HCT116 (cell line): ENCODE measurements around the gene TPMT. TPM values are rescaled to one million over a fixed set of nuclear protein-coding genes. Genes with fewer than 3 reads are reported as not detected.

Source experiments
- ATAC-seq: fragments of 200-7000 bp; cut with Tn5 transposase; 2 replicates; pipeline ENCODE4 v1.9.1; 2020; ENCODE audit warnings: mild to moderate bottlenecking, moderate library complexity
- BruUV-seq: library from RNA; stranded (reverse); fragments of 400-500 nt; replicated peaks from 2 replicates; lab custom pipeline; 2021; lab: Mats Ljungman, UMichigan
- CTCF ChIA-PET: fragments of 300-600 bp; sonication (Branson Sonifier 250); formaldehyde crosslinking; loops from one replicate; lab custom pipeline; 2021; ENCODE audit warnings: antibody characterized with exemption; lab: Charles Lee
- POLR2A ChIA-PET: fragments of 300-600, 350-600 bp; sonication (Branson Sonifier 250); formaldehyde crosslinking; loops from one replicate; lab custom pipeline; 2021; ENCODE audit warnings: antibody characterized with exemption; lab: Charles Lee
- RAD21 ChIA-PET, 2 experiments: fragments of 300-600 bp; sonication (Branson Sonifier 250); formaldehyde crosslinking; loops; one replicate each; lab custom pipeline; 2023; ENCODE audit warnings: low total read pairs in 2 of 2; ENCODE audit not compliant: uncharacterized antibody in 2 of 2, unreplicated experiment in 2 of 2, low non-redundant PET in 1 of 2; lab: Charles Lee
- DNase-seq: peaks from one replicate; pipeline ENCODE4 v3.0.0-alpha.2; 2010; ENCODE audit warnings: low read depth, low spot score
- H2AFZ ChIP-seq: fragments of 200-600 bp; shearing (Covaris generic), sonication (generic); 2 replicates; pipeline ENCODE4 v1.6.1; 2017; ENCODE audit warnings: low read depth, mixed run types, mixed read lengths, antibody characterized with exemption, low read length; ENCODE audit not compliant: poor library complexity, severe bottlenecking
- H3K27ac ChIP-seq: 2 replicates; pipeline ENCODE4 v1.5.1; 2012; ENCODE audit warnings: low read depth, low read length
- H3K27me3 ChIP-seq: fragments of 200-600 bp; sonication (generic); 2 replicates; pipeline ENCODE4 v1.6.1; 2016; ENCODE audit warnings: mixed run types, low read length, mixed read lengths; ENCODE audit not compliant: insufficient read depth
- H3K36me3 ChIP-seq, 2 experiments: fragments of 200-500 bp in 1 of 2; fragments of 200-600 bp in 1 of 2; sonication (Bioruptor generic) in 1 of 2; sonication (generic) in 1 of 2; 2 replicates each; pipeline versions ENCODE4 v1.5.1 to v1.6.1; 2014 to 2016; ENCODE audit warnings: low read length in 2 of 2, inconsistent platforms in 1 of 2, mixed read lengths in 1 of 2, mixed run types in 1 of 2; ENCODE audit not compliant: insufficient read depth in 2 of 2, control insufficient read depth in 1 of 2
- H3K4me1 ChIP-seq, 2 experiments: fragments of 200-600 bp in 1 of 2; sonication (generic) in 1 of 2; 2 replicates each; pipeline versions ENCODE4 v1.5.1 to v1.6.1; 2012 to 2017; ENCODE audit warnings: low read length in 2 of 2, inconsistent platforms in 1 of 2, mild to moderate bottlenecking in 1 of 2, mixed read lengths in 1 of 2, mixed run types in 1 of 2, moderate library complexity in 1 of 2; ENCODE audit not compliant: insufficient read depth in 2 of 2, control insufficient read depth in 1 of 2
- H3K4me2 ChIP-seq: fragments of 200-600 bp; sonication (generic); 2 replicates; pipeline ENCODE4 v1.6.1; 2017; ENCODE audit warnings: mixed run types, low read length, mixed read lengths
- H3K4me3 ChIP-seq, 2 experiments: fragments of 200-600 bp in 1 of 2; sonication (generic) in 1 of 2; replicated peaks in 1 of 2; 2 replicates each; pipeline ENCODE4 v1.5.1; 2011 to 2016; ENCODE audit warnings: low read length in 2 of 2, control low read depth in 1 of 2, low read depth in 1 of 2, mild to moderate bottlenecking in 1 of 2, mixed read lengths in 1 of 2, mixed run types in 1 of 2
- H3K79me2 ChIP-seq: fragments of 200-600 bp; sonication (generic); 2 replicates; pipeline ENCODE4 v1.6.1; 2017; ENCODE audit warnings: mild to moderate bottlenecking, mixed run types, low read length, moderate library complexity, mixed read lengths; ENCODE audit not compliant: insufficient read depth
- H3K9ac ChIP-seq: fragments of 200-600 bp; sonication (generic); 2 replicates; pipeline ENCODE4 v1.6.1; 2016; ENCODE audit warnings: low read length, mixed read lengths
- H3K9me2 ChIP-seq: fragments of 200-600 bp; sonication (generic), shearing (Covaris generic); 2 replicates; pipeline ENCODE4 v1.6.1; 2017; ENCODE audit warnings: mixed run types, mild to moderate bottlenecking, moderate library complexity; ENCODE audit not compliant: insufficient read depth
- H3K9me3 ChIP-seq, 2 experiments: fragments of 200-500 bp in 1 of 2; fragments of 200-600 bp in 1 of 2; sonication (Bioruptor generic) in 1 of 2; sonication (generic) in 1 of 2; 2 replicates each; pipeline ENCODE4 v1.6.1; 2014 to 2017; ENCODE audit warnings: low read length in 2 of 2, mixed read lengths in 2 of 2, inconsistent platforms in 1 of 2, low read depth in 1 of 2, mild to moderate bottlenecking in 1 of 2, mixed run types in 1 of 2, moderate library complexity in 1 of 2; ENCODE audit not compliant: control insufficient read depth in 1 of 2, insufficient read depth in 1 of 2
- H4K20me1 ChIP-seq: fragments of 200-600 bp; sonication (generic), shearing (Covaris generic); 2 replicates; pipeline ENCODE4 v1.6.1; 2017; ENCODE audit warnings: mixed run types, mild to moderate bottlenecking, moderate library complexity; ENCODE audit not compliant: insufficient read depth
- ATF3 ChIP-seq: IDR thresholded peaks from 2 replicates; pipeline ENCODE4 v1.6.1; 2012
- EGR1 ChIP-seq: IDR thresholded peaks from 2 replicates; pipeline ENCODE4 v1.6.1; 2012; ENCODE audit warnings: low read depth
- ELF1 ChIP-seq: IDR thresholded peaks from 2 replicates; pipeline ENCODE4 v1.6.1; 2012; ENCODE audit warnings: low read depth, borderline replicate concordance
- EZH2 ChIP-seq: fragments of 200-600 bp; sonication (generic); IDR thresholded peaks from 2 replicates; pipeline ENCODE4 v1.6.1; 2017; ENCODE audit warnings: antibody characterized with exemption, mixed run types
- POLR2AphosphoS5 ChIP-seq: IDR thresholded peaks from 2 replicates; pipeline ENCODE4 v1.6.1; 2011; ENCODE audit warnings: mild to moderate bottlenecking, low read depth, low read length, moderate library complexity
- RAD21 ChIP-seq: IDR thresholded peaks from 2 replicates; pipeline ENCODE4 v1.6.1; 2012; ENCODE audit warnings: low read depth, mild to moderate bottlenecking
- SIN3A ChIP-seq: IDR thresholded peaks from 2 replicates; pipeline ENCODE4 v1.6.1; 2012; ENCODE audit warnings: low read depth
- SRF ChIP-seq: IDR thresholded peaks from 2 replicates; pipeline ENCODE4 v1.6.1; 2012; ENCODE audit warnings: low read depth
- ZBTB33 ChIP-seq: IDR thresholded peaks from 2 replicates; pipeline ENCODE4 v1.6.1; 2011; ENCODE audit warnings: mild to moderate bottlenecking, low read length, moderate library complexity; ENCODE audit not compliant: insufficient replicate concordance; ENCODE audit errors: extremely low read depth
- ZNF274 ChIP-seq: fragments of 200-500 bp; sonication (Bioruptor generic); IDR thresholded peaks from 2 replicates; pipeline ENCODE4 v1.6.1; 2014; ENCODE audit warnings: mild to moderate bottlenecking, low read depth, low read length, inconsistent platforms
- intact Hi-C: fragments of 100-400 bp; cut with micrococcal nuclease; formaldehyde crosslinking; loops from 2 replicates; pipeline ENCODE4 v1.10.0; 2022
- total RNA-seq: library from RNA; stranded (reverse); gene quantifications from one replicate; pipeline ENCODE4 v1.2.1, GENCODE V29; 2021; ENCODE audit not compliant: unreplicated experiment

The TPMT gene
- total RNA-seq, 1 experiment from 2014 or later = 10.1 TPM

GRCh38 chr6:18096423-18096822 is 58.5 kb downstream of the TPMT start (continued):
- TF ChIP-seq ZBTB33 = no peak
- no peak for TF ChIP-seq SRF
- no peak for TF ChIP-seq EZH2
- no peak for TF ChIP-seq RAD21

- POLR2A ChIA-PET = no interaction called here
- CTCF ChIA-PET = no interaction called here
- BruUV-seq = no TSS peak
- RAD21 ChIA-PET = no interaction called here
- ATAC-seq = no peak
- Histone ChIP-seq H3K36me3 (no peaks in the 10 kb centered on the region), H3K27ac (no peak overlapping the region), H3K79me2 (no peaks in the 10 kb centered on the region), H2AFZ (no peak overlapping the region), H3K9ac (no peak overlapping the region), H3K4me1 (no peaks in the 10 kb centered on the region), H3K27me3 (no peaks in the 10 kb centered on the region), H3K4me2 (no peak overlapping the region), H4K20me1 (no peaks in the 10 kb centered on the region), H3K4me3 (no peak overlapping the region), H3K9me2 (no peaks in the 10 kb centered on the region), H3K9me3 (0 out of 4 replicates have a peak, but pooled peaks cover 0 to 3% of the 10 kb centered on the region in 2 experiments)
- DNase-seq = no peak
- intact Hi-C loops = loop anchor here (1.0 kb wide), 1 partner anchor 40 kb away; no protein-coding TSS in a partner anchor
- TF ChIP-seq EGR1 = no peak
- TF ChIP-seq POLR2AphosphoS5 = no peak
- no peak for TF ChIP-seq ZNF274
- no peak for TF ChIP-seq ZBTB33
- no peak for TF ChIP-seq ATF3
- TF ChIP-seq SIN3A = no peak
- no peak for TF ChIP-seq ELF1
- no peak for TF ChIP-seq EZH2
Observed at GRCh38 chr6:18091382-18091781, 63.5 kb downstream of the TPMT start.
